ENCODE measurements around the gene KIRREL3.

Gene KIRREL3

DNA sequence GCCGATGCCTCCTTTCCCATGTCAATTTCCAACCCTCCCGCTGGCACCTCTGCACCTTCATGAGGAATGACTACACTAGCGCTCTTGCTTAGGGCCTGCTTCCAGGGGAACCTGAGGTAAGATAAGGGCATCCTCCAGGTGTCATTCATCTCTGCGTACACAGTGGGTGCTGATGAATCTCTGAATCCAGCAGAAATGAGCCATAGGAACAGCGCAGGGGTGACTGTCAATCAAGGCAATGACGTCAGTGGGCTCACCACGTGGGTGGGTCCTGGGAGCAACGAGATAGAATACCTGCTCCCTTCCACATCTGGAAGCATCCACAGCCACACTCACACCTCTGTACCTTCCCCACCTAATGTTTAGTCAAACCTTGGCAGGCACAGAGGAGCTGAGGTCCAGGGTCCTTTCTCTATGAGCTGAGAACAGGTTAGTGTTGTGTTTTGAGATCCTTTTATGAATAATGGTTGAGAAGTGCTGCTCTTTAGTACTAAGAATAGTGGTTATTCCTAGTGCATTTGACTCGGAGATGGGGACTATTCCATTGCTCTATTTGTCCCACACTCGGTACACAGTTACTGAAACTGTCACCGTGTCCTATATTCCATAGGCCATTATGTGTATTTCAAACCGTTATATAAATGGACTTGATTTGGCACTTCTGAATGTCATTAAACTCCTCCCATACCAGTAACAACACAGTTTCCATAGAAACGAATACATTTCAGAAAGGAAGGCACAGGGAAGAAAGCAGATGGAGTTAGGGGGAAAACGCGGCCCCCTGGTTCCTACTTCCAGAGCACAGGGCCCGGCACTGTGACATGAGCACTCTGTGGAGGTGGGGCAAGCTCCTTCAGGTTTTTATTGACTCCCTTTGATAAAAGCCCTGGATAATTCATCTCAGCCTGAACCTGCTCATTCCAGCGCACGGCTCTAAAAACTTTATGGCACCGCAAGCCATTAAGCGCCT lies 451.7 kb downstream of the KIRREL3 start:
- no peak for DNase-seq

DNA sequence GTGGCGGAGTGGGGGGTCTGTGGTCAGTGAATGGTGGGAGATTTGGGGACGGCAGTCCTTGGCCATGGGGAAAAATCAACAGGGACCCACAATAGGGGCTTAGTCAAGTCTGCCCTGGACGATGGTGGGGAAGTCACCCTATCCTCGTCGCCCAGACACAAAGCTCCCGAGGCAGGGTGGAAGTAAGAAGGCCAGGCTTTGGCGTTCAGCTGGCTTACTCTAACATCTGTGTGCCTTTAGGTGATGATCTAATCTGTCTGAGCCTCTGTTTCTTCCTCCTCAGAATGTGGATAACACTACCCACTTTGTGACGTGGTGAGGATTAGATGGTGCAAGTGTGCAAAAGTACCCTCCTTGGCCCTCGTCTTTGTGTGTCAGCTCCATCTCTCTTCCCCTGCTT lies 452.9 kb downstream of the KIRREL3 start:
- DNase-seq = no peak

GRCh38 chr11:126547161-126547560 lies 453.4 kb downstream of the KIRREL3 start:
- no peak for DNase-seq

DNA sequence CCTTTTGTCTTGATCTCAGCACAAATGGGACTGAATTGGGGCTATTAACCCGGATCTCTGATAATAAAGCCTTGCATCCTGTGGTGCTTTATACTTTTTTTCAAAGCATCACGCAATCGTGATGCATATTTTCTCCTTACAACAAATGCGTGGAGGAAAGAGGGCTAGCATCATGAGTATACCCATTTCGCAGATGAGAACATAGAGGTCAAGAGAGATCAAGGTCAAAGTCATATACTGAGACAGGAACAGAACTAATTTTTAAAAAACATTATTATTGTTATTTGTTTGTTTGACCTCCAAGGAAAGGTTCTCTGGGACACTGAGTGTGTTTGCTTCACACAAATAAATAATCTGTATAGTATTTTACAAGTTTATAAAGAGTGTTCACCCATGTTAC lies 453.9 kb downstream of the KIRREL3 start:
- DNase-seq = no peak

- DNase-seq = no peak
These were observed 454.4 kb downstream of the KIRREL3 start for GRCh38 chr11:126546191-126546590.

DNA sequence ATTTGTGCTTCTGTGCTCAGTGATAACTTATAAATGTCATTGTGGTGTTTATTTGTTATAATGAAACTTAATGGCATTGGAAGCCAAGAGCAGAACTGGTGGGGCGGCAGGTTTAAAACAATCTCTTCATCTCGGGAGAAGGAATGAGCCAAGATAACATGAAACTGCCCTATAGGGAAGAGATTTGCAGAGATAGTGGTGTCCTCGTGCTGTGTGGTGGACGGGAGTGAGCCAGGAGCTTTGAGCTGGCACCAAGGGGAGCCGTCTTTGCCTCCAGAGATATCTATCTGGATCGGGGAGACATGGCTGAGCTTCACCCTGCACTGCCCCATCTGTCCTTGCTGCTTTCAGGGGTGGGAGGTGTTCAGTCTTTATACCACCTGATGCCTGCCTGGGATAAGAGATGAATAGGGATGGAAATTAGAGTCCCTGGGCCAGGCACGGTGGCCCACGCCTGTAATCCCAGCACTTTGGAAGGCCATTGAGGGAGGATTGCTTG lies 455.5 kb downstream of the KIRREL3 start:
- DNase-seq = no peak

DNA sequence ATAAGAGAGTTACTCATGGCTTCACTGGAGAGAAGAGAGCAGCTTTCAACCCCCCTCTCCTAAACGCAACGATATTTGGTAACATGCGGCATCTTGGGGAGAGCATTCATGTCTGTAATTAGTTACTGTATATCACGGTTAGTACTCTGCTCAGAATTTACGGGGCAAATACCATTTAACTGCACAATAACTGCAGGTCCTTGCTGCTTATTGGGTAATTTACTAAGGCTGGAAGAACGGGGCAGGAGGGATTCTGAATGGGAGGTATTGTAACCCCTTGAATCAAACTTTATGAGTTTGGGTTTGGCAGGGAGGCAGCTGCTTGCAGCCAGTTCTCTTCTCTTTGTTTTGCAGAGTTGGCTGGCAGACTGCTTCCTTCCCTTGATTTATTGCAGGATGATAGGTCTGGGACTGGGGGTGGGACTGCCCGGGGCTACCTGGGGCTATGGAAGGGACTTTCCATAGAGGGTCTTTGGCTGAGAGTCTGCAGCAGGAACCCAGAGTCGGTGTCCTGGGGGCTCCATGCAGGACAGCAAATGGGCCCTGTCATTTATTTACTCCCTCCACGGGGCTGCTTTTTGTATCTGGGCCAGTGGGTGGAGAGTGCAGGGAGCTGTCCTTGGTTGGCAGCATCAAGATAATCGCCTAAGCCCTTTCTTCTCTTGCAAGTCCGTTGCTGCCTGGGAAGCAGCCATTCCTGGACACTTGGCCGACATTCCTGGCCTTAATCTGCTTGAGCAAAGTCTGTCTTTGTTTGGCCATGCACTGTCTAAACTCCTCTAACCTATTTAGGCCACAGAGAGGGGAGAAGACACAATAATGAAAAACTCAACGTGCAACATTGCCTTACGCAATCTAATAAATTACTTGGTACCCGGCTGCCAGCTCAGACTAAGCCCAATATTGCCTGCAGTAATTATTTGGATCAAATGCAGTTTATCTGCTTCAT lies 456.2 kb downstream of the KIRREL3 start:
- DNase-seq = no peak

DNA sequence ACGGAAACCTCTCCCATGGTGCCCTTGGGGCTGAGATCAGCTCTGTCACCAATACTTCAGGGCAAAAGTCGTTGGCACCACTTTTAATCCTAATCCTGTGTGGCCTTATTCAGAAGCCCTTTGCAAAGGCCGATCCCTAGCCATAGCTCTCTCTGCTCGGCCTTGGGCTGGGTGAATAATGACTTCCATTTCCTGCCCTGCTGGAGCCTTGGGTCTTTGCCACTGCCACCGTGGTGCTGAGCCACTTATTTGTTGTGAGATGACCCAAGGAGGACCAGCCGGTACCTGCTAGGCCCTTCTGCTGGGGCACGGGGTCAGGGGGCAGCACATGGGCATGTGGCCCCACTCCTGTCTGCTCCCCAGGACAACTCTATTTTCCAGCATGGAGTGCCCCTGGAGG lies 456.9 kb downstream of the KIRREL3 start:
- no peak for DNase-seq

GRCh38 chr11:126542334-126543015 lies 458.1 kb downstream of the KIRREL3 start:
- no peak for DNase-seq

DNA sequence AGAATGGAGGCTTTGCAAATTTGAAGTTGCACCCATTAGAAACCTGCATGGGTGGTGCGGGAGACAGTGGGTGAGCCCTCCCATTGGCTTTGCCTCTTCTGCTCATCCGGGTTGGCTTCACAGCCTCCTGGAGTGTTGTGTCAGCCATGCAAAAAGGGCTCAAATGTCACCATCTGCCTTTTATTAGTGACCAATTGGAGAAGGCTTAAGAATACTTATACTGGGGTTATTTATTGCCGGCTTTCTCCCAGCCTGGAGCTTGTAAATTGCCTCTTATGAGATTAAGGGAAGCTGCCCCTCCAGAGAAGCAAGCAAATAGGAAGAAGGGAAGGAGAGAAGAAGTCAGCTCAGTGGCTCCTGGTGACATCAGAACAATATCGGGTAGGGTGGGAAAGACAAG lies 462.5 kb downstream of the KIRREL3 start:
- no peak for DNase-seq

GRCh38 chr11:126537492-126537891 lies 463.1 kb downstream of the KIRREL3 start:
- no peak for DNase-seq

DNA sequence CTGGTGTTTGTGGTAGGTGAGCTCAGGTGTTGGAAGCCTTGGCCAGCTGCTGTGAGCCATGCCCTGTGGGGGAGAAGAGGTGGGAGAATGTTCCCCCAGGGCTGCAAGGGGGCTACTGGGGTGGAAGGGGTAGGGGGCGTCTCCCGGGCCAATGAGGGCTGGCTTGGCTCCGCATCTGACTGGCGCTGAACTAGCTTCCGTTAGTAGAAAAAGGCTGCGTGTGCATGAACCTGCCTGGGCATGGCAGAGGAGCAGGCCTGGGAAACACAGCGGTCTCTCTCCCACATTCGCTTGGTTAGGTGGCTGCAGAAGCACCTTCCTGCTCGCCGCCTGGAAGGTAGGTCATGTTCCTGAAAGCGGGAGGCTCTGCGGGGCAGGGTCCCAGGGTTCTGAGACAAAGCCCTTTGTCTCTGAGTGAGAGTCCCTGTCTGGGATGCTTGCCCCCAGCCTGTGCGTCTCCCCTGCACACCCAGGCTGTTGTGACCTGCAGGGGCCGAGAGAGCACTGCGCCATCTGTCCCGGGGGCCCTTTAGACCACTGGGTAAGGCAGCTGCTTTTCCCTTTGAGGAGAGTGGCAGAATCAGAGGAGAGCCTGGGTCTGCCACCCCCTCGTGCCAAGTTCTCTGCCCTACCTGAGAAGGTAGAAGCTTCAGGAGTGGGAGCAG lies 466.3 kb downstream of the KIRREL3 start:
- DNase-seq = no peak

GRCh38 chr11:126533560-126533959 lies 467.0 kb downstream of the KIRREL3 start:
- no peak for DNase-seq

DNA sequence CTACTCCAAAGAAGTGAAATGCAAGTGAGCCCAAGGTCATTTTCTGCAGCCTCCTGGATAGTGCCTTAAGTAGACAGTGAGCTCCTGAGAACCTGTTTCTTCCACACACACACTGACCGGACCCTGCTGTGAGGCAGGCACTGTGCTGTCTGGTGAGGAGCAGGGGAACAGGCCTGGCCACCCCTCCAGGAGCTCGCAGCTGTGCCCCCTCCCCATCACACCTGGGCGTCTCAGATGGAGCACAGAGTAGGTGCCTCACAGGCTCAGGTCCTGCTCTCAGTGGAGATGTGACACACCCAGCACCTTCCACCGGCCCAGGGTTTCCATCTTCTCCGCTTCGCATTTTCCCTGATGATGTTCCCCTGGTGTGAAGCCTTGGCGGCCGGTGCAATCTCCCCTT lies 470.2 kb downstream of the KIRREL3 start:
- no peak for DNase-seq

GRCh38 chr11:126529037-126529436 lies 471.5 kb downstream of the KIRREL3 start:
- DNase-seq = no peak

DNA sequence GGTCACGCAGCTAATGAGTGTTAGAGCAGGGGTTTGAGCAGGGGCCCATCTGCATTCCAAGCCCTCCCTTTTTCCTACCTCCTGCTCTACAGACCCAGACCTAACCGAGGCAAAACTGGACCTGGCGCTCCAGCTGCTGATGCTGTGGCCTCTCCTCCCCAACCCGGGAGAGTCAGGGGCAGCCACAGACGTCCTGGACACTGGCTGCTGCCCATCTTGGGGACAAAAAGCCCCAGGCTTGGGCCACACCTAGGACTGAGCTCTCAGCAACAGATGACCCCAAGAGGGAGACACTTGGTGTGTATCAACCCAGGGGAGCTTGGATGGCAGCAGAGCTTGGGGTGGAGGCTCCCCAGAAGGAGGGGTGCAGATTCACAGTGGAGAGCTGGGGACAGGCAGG lies 472.5 kb downstream of the KIRREL3 start:
- DNase-seq = no peak

DNA sequence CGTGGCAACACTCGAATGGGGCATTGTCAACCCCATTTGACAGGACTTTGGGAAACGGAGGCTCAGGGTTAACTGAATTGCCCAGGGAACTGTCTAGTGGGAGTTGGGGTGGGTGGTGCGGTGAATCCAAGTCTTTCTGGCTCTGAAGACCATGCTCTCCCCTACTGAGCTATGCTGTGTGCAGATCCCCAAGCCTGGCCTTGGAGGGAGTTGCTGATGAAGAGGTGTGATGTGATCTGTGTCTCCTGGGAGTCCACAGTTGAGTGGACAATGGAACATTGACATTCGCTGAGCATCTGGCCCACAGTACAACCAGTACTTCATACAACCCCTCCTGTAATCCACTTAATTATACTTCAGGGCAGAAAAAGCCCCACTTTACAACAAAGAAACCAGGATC lies 472.9 kb downstream of the KIRREL3 start:
- DNase-seq = no peak

DNA sequence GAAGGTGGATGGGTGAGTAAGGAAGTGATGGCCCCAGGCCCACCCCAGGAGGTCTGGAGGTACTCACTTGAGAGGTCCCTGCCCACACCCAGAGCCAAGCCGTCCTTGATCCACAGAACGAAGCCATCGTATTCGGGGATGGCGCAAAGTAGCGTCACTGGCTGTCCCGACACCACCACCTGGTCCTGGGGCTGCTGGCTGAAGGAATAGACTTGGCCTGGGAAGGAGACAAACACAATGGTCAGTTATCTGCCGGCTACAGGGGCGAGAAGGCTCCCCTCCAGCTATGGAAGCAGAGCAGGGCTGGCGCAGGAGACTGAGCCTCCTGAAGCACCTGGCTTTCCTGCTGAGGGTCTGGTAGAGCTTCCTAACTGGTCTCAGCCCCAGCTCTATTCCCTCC lies 474.1 kb downstream of the KIRREL3 start:
- no peak for DNase-seq

DNA sequence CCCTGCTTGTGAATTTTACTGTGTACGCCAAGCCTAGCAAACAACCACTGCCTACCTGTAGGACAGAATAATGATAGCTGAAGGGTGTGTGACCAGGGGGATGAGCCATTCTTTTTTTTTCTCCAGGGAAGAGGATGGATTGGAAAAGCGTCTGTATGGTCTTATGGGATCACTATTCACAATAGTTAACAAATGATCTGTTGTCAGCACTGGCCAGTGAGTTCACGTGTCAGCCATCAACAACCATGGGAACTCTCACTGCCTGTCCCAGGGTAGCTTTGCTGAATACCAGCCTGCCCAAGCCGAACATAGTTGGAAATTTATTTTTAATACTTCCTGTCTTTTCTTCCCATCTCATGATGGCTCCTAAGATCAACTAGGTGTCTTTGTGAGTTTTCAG lies 474.9 kb downstream of the KIRREL3 start:
- DNase-seq = no peak

DNA sequence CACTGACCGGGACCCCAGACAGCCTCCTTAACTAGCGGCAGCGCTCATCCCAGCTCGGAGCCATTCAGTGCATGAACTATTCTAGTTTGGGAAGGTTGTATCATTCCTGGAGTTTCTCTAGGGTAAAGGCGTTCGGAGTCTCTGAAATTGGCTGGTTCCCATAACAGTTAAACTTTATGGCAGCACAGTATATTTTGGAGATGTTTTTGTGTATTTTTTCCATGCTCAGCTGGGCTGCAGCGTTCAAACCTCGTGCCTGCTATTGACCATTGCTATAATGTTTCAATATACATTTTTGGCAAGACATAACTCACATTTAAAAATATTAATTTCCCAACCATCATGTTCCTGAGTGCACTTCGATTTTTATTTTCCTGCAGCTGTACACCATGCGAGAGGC lies 475.4 kb downstream of the KIRREL3 start:
- DNase-seq = no peak

GRCh38 chr11:126523441-126524205 lies 476.9 kb downstream of the KIRREL3 start:
- DNase-seq = no peak

GRCh38 chr11:126522606-126523005 lies 478.0 kb downstream of the KIRREL3 start:
- DNase-seq = no peak
